Fibroblast of pulmonary artery (primary cell): ENCODE measurements around the gene TAS2R41.
A peak's percentile ranks its signal among the peaks of the same experiment; 100 is the strongest.

ENCODE experiments used
- DNase-seq: peaks from one replicate; pipeline ENCODE4 v3.0.0-alpha.2; 2010; ENCODE audit warnings: low read depth
- H3K4me3 ChIP-seq: replicated peaks from 2 replicates; pipeline ENCODE4 v1.5.1; 2011; ENCODE audit warnings: low read depth, mild to moderate bottlenecking, control low read depth, low read length, moderate library complexity
- CTCF ChIP-seq: IDR thresholded peaks from 2 replicates; pipeline ENCODE4 v1.5.1; 2011; ENCODE audit warnings: mild to moderate bottlenecking, control low read depth, low read length, inconsistent platforms; ENCODE audit errors: missing control alignments

TAS2R41 gene

GRCh38 chr7:143504937-143505297 is 27.2 kb downstream of the TAS2R41 start:
- peak; percentile 2 for TF ChIP-seq CTCF
- DNase-seq = peak; percentile 43

DNA sequence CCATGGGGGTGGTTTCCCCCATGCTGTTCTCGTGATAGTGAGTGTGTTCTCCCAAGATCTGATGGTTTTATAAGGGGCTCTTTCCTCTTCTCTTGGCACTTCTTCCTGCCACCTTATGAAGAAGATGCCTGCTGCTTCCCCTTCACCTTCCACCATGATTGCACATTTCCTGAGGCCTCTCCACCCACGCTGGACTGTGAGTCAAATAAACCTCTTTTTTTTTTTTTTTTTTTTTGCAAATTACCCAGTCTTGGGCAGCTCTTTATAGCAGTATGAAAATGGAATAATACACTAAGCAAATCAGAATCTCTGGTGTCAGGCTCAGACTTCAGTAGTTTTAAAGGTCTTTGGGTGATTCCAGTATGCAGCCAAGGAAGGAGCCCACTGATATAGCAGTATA is 28.2 kb downstream of the TAS2R41 start:
- no peak for DNase-seq
- no peak overlapping the region for H3K4me3 ChIP-seq
- no peak for TF ChIP-seq CTCF

More at GRCh38 chr7:143504937-143505297, 27.2 kb downstream of the TAS2R41 start:
- H3K4me3 ChIP-seq = no peak overlapping the region

- no peak overlapping the region for H3K4me3 ChIP-seq
- no peak for DNase-seq
- no peak for TF ChIP-seq CTCF
Measured at GRCh38 chr7:143507094-143507518, 29.4 kb downstream of the TAS2R41 start.

DNA sequence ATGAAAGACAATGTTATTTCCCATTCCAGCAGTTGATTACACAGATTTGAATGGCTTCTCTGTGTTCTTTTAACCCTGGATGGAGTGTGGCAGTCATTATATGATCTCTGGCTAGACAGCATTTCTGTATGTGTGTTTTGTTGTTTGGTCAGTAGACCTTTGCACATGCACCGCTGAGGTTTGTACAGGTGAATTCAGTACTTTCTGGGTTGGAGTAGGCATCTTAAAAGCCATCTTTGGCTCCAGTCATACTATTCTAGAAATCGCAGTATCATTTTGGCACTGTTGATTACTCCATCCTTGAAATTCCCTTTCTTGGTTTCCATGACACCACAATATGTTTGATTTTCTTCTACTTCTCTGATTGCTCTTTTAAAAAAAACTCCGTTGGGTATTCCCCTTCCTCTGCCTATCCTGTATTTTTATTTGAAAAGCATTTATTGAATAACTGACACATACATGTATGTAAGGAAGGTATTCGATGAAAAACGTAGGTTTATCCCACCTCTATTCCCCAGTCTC is 29.9 kb downstream of the TAS2R41 start:
- DNase-seq = no peak
- H3K4me3 ChIP-seq = no peak overlapping the region
- no peak for TF ChIP-seq CTCF

DNA sequence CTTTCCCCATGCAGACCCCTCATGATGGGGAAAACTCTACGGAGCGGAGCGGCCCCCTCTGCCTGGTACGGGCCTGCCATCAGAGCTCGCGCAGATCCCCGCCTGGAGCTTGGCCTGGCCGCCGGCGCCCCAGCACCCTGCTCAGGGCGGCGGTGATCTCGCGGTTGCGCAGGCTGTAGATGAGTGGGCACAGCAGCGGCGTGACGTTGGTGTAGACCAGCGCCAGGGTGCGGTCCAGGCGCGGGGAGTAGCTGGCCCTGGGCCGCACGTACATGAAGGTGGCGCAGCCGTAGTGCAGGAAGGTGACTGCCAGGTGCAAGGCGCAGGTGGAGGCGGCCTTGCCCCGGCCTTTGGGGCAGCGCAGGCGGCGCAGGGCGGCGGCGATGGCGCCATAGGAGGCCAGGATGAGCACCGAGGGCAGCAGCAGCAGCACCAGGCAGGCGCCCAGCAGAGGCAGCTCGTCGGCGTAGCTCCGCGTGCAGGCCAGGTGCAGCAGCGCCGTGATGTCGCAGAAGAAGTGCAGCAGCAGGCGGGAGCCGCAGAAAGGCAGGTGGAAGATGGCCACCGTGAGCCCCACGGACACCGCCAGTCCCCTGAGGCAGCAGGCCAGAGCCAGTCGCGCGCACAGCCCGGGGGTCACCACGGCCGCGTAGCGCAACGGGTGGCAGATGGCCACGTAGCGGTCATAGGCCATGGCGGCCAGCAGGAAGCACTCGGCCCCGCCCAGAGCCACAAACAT is 33.4 kb downstream of the TAS2R41 start:
- no peak for TF ChIP-seq CTCF
- H3K4me3 ChIP-seq = no peak overlapping the region
- DNase-seq = no peak

GRCh38 chr7:143511593-143512047 is 33.9 kb downstream of the TAS2R41 start:
- no peak overlapping the region for H3K4me3 ChIP-seq
- no peak for DNase-seq
- no peak for TF ChIP-seq CTCF
